Panc1 (cell line): Measurements from ENCODE around the gene CD177.

Experiments
- CTCF ChIP-seq: fragments of 450-650 bp; IDR thresholded peaks from 2 replicates; pipeline ENCODE4 v1.5.1; 2017; ENCODE audit warnings: mild to moderate bottlenecking
- POLR2AphosphoS5 ChIP-seq: IDR thresholded peaks from 2 replicates; pipeline ENCODE4 v1.6.1; 2012; ENCODE audit warnings: mild to moderate bottlenecking, low read depth, low read length, moderate library complexity
- SIN3A ChIP-seq: IDR thresholded peaks from 2 replicates; pipeline ENCODE4 v1.6.1; 2012; ENCODE audit warnings: low read depth, mild to moderate bottlenecking, low read length, moderate library complexity, borderline replicate concordance; ENCODE audit not compliant: insufficient read depth

- no peak for TF ChIP-seq CTCF
- no peak for TF ChIP-seq POLR2AphosphoS5
- no peak for TF ChIP-seq SIN3A
These were observed 37.6 kb upstream of the CD177 start for GRCh38 chr19:43315851-43316250.
